Retinal pigment epithelial cell (primary cell): ENCODE results near the gene UBE2I.

Experiments used
- DNase-seq: peaks from one replicate; pipeline ENCODE4 v3.0.0-alpha.2; 2010; ENCODE audit warnings: low read depth
- H3K4me3 ChIP-seq: 2 replicates; pipeline ENCODE4 v1.5.1; 2011; ENCODE audit warnings: mild to moderate bottlenecking, low read length, control low read depth, moderate library complexity
- CTCF ChIP-seq: conservative IDR thresholded peaks from 2 replicates; pipeline ENCODE4 v1.5.1; 2011; ENCODE audit warnings: low read depth, low read length, control low read depth, inconsistent platforms

Gene UBE2I

GRCh38 chr16:1277617-1278282 is 31.7 kb upstream of the UBE2I start:
- no peak for TF ChIP-seq CTCF
- H3K4me3 ChIP-seq, result no peak overlapping the region
- DNase-seq, result no peak

GRCh38 chr16:1278477-1278876 is 31.0 kb upstream of the UBE2I start:
- no peak for DNase-seq
- no peak overlapping the region for H3K4me3 ChIP-seq
- no peak for TF ChIP-seq CTCF

GRCh38 chr16:1279081-1279944 is 30.1 kb upstream of the UBE2I start:
- DNase-seq, result no peak
- no peak overlapping the region for H3K4me3 ChIP-seq
- TF ChIP-seq CTCF, result no peak

GRCh38 chr16:1279945-1280589 is 29.4 kb upstream of the UBE2I start:
- DNase-seq, result no peak
- H3K4me3 ChIP-seq, result no peak overlapping the region
- no peak for TF ChIP-seq CTCF

GRCh38 chr16:1280783-1281182 is 28.7 kb upstream of the UBE2I start:
- no peak overlapping the region for H3K4me3 ChIP-seq
- DNase-seq, result no peak
- TF ChIP-seq CTCF, result no peak

GRCh38 chr16:1281517-1281916 is 27.9 kb upstream of the UBE2I start:
- no peak for DNase-seq
- TF ChIP-seq CTCF, result no peak
- no peak overlapping the region for H3K4me3 ChIP-seq
